K562 (cell line): Measurements from ENCODE around the gene DMAC1. TPM values are rescaled to one million over a fixed set of nuclear protein-coding genes. Genes with fewer than 3 reads are reported as not detected.
A peak's percentile ranks its signal among the peaks of the same experiment; 100 is the strongest.

Experiments
- BCOR ChIP-seq: fragments of 450-650 bp; IDR thresholded peaks from 2 replicates; pipeline ENCODE4 v1.6.1; 2016
- C11orf30 ChIP-seq: fragments of 450-650 bp; IDR thresholded peaks from 2 replicates; pipeline ENCODE4 v1.6.1; 2016; ENCODE audit warnings: low read depth, mild to moderate bottlenecking
- ERF ChIP-seq: fragments of 450-650 bp; formaldehyde crosslinking; IDR thresholded peaks from 2 replicates; pipeline ENCODE4 v1.4.0; 2020; ENCODE audit warnings: mild to moderate bottlenecking, mixed read lengths
- FOS ChIP-seq: IDR thresholded peaks from 3 replicates; pipeline ENCODE4 v1.6.1; 2011; ENCODE audit not compliant: insufficient read length; ENCODE audit errors: extremely low read depth
- GATA2 ChIP-seq: sonication (generic); formaldehyde crosslinking; IDR thresholded peaks from 2 replicates; pipeline ENCODE4 v1.4.0; 2020; ENCODE audit warnings: mild to moderate bottlenecking, missing genetic modification reagents
- GATAD2A ChIP-seq: fragments of 450-650 bp; IDR thresholded peaks from 2 replicates; pipeline ENCODE4 v1.6.1; 2017
- HOMEZ ChIP-seq: fragments of 250-450 bp; sonication (Bioruptor Pico); IDR thresholded peaks from 2 replicates; pipeline ENCODE4 v1.4.0; 2020; ENCODE audit warnings: mild to moderate bottlenecking, moderate library complexity
- MYNN ChIP-seq, 2 experiments: sonication (generic); formaldehyde crosslinking in 1 of 2; IDR thresholded peaks; 2 replicates each; pipeline versions ENCODE4 v1.5.0 to v1.6.1; 2016 to 2020; ENCODE audit warnings: antibody characterized with exemption in 1 of 2, missing genetic modification reagents in 1 of 2
- NFE2 ChIP-seq: IDR thresholded peaks from 2 replicates; pipeline ENCODE4 v1.6.1; 2014; ENCODE audit warnings: antibody characterized with exemption, low read depth
- NR3C1 ChIP-seq: sonication (generic); formaldehyde crosslinking; IDR thresholded peaks from 2 replicates; pipeline ENCODE4 v1.8.1; 2022; ENCODE audit warnings: missing genetic modification reagents
- SIN3B ChIP-seq: fragments of 450-650 bp; IDR thresholded peaks from 2 replicates; pipeline ENCODE4 v1.6.1; 2017; ENCODE audit warnings: low read depth, mild to moderate bottlenecking, moderate library complexity
- SMARCA5 ChIP-seq: fragments of 450-650 bp; IDR thresholded peaks from 2 replicates; pipeline ENCODE4 v1.6.1; 2016
- SMARCB1 ChIP-seq: IDR thresholded peaks from 2 replicates; pipeline ENCODE4 v1.6.1; 2011; ENCODE audit warnings: improper control_type of control experiment, low read depth; ENCODE audit not compliant: insufficient read length
- SREBF2 ChIP-seq: sonication (generic); formaldehyde crosslinking; IDR thresholded peaks from 2 replicates; pipeline ENCODE4 v1.4.0; 2020; ENCODE audit warnings: mild to moderate bottlenecking, missing genetic modification reagents
- SUPT5H ChIP-seq: fragments of 450-650 bp; IDR thresholded peaks from 2 replicates; pipeline ENCODE4 v1.6.1; 2016
- ZNF239 ChIP-seq: fragments of 250-450 bp; sonication (Bioruptor Pico); IDR thresholded peaks from 2 replicates; pipeline ENCODE4 v1.4.0; 2020; ENCODE audit warnings: mild to moderate bottlenecking
- ZNF431 ChIP-seq: sonication (generic); formaldehyde crosslinking; IDR thresholded peaks from 2 replicates; pipeline ENCODE4 v1.8.0; 2022; ENCODE audit warnings: mild to moderate bottlenecking, missing genetic modification reagents
- polyA plus RNA-seq, 8 experiments: library from polyadenylated mRNA; depleted of rRNA in 4 of 8; stranded (reverse) in 5 of 8; unstranded in 3 of 8; fragments of >200 nt; fragmentation: Nextera tagmentation in 2 of 8; fragmentation: Illumina TruSeq in 1 of 8; extraction: Ambion mirVana in 2 of 8; extraction: Trizol in 1 of 8; gene quantifications; 2 replicates each; pipeline versions ENCODE4 v1.2.1 to v1.2.3, GENCODE V29; 2011 to 2014; ENCODE audit warnings: inconsistent platforms in 1 of 8, missing spikeins in 1 of 8
- total RNA-seq, 7 experiments: library from RNA; depleted of rRNA in 6 of 7; stranded (reverse); fragments of >200 nt in 6 of 7; fragmentation: Illumina TruSeq in 2 of 7; extraction: Trizol in 2 of 7; gene quantifications; 2 replicates each; pipeline versions ENCODE4 v1.2.1 to v1.2.3, GENCODE V29; 2011 to 2021; ENCODE audit warnings: low replicate concordance in 1 of 7
- TF ChIP-seq, protein P1 (sequence below): sonication (generic); formaldehyde crosslinking; IDR thresholded peaks from 2 replicates; pipeline ENCODE4 v1.8.1; 2023; ENCODE audit warnings: mild to moderate bottlenecking, missing genetic modification reagents
- TF ChIP-seq, protein P2 (sequence below): fragments of 450-650 bp; IDR thresholded peaks from 2 replicates; pipeline ENCODE4 v1.7.1; 2018; ENCODE audit warnings: mild to moderate bottlenecking, low read depth; ENCODE audit not compliant: partially characterized antibody
- TF ChIP-seq, protein P3 (sequence below), 2 experiments: IDR thresholded peaks; 2 replicates each; pipeline ENCODE4 v1.6.1; 2012; ENCODE audit warnings: improper control_type of control experiment in 2 of 2, low read depth in 2 of 2, low read length in 2 of 2, borderline replicate concordance in 1 of 2

The DMAC1 gene
- total and polyA plus RNA-seq, 9 of the 15 experiments (the other 6 are each of a cell fraction or from before 2014, with no cell fraction given), result 15.9 to 94.4 (median 38.4) TPM

DNA sequence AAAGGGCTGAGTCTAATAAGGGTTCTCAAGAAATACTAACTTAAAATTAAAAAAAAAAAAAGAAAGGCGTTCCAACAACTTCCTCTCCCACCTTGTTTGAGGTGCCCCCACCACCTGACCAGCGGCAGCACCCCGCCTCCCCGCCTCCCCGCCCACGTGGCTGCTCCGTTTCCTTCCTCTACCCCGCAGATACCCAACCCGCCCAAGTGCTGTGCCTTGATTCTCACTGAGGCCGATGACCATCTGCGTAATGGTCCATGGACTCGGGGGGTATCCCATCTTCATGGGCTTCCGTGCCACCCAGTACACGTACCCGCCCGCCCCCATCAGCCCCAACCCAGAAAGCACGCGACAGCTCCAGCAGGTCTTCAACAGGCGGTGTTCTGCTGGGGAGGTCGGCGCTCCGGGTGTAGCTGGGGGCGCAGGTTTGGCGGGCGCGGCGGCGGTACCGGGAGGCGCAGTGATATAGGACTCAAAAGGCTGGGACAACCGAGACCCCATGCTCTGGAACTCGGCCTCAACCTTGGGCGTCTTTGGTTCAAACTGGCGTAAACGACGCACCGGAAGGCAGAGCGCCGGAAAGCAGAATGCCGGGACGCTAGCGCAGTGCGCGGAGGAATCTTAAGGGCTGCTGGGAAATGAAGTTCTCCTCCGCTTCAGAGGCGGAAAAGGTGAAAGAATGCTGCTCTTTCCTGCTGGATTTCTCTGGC is at the start of gene DMAC1 (continued):
- no peak for TF ChIP-seq NR3C1 (CRISPR knock-in tag)
- TF ChIP-seq, protein P1, sequence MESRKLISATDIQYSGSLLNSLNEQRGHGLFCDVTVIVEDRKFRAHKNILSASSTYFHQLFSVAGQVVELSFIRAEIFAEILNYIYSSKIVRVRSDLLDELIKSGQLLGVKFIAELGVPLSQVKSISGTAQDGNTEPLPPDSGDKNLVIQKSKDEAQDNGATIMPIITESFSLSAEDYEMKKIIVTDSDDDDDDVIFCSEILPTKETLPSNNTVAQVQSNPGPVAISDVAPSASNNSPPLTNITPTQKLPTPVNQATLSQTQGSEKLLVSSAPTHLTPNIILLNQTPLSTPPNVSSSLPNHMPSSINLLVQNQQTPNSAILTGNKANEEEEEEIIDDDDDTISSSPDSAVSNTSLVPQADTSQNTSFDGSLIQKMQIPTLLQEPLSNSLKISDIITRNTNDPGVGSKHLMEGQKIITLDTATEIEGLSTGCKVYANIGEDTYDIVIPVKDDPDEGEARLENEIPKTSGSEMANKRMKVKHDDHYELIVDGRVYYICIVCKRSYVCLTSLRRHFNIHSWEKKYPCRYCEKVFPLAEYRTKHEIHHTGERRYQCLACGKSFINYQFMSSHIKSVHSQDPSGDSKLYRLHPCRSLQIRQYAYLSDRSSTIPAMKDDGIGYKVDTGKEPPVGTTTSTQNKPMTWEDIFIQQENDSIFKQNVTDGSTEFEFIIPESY (CRISPR knock-in tag), result no peak
- TF ChIP-seq SUPT5H, result peak; percentile 69
- TF ChIP-seq NFE2, result no peak
- no peak for TF ChIP-seq FOS
- TF ChIP-seq BCOR, result no peak
- no peak for TF ChIP-seq SREBF2 (CRISPR knock-in tag)
- TF ChIP-seq C11orf30, result no peak
- TF ChIP-seq SMARCA5, result no peak
- TF ChIP-seq GATAD2A, result no peak
- no peak for TF ChIP-seq ERF (CRISPR knock-in tag)
- TF ChIP-seq, protein P2, sequence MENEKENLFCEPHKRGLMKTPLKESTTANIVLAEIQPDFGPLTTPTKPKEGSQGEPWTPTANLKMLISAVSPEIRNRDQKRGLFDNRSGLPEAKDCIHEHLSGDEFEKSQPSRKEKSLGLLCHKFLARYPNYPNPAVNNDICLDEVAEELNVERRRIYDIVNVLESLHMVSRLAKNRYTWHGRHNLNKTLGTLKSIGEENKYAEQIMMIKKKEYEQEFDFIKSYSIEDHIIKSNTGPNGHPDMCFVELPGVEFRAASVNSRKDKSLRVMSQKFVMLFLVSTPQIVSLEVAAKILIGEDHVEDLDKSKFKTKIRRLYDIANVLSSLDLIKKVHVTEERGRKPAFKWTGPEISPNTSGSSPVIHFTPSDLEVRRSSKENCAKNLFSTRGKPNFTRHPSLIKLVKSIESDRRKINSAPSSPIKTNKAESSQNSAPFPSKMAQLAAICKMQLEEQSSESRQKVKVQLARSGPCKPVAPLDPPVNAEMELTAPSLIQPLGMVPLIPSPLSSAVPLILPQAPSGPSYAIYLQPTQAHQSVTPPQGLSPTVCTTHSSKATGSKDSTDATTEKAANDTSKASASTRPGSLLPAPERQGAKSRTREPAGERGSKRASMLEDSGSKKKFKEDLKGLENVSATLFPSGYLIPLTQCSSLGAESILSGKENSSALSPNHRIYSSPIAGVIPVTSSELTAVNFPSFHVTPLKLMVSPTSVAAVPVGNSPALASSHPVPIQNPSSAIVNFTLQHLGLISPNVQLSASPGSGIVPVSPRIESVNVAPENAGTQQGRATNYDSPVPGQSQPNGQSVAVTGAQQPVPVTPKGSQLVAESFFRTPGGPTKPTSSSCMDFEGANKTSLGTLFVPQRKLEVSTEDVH, result no peak
- no peak for TF ChIP-seq MYNN (IDR thresholded peaks at IDR 0.05)
- no peak for TF ChIP-seq MYNN (CRISPR knock-in tag; IDR thresholded peaks at IDR 0.05)
- TF ChIP-seq ZNF431 (CRISPR knock-in tag), result no peak
- TF ChIP-seq SMARCB1, result no peak
- no peak for TF ChIP-seq HOMEZ
- TF ChIP-seq, protein P3, sequence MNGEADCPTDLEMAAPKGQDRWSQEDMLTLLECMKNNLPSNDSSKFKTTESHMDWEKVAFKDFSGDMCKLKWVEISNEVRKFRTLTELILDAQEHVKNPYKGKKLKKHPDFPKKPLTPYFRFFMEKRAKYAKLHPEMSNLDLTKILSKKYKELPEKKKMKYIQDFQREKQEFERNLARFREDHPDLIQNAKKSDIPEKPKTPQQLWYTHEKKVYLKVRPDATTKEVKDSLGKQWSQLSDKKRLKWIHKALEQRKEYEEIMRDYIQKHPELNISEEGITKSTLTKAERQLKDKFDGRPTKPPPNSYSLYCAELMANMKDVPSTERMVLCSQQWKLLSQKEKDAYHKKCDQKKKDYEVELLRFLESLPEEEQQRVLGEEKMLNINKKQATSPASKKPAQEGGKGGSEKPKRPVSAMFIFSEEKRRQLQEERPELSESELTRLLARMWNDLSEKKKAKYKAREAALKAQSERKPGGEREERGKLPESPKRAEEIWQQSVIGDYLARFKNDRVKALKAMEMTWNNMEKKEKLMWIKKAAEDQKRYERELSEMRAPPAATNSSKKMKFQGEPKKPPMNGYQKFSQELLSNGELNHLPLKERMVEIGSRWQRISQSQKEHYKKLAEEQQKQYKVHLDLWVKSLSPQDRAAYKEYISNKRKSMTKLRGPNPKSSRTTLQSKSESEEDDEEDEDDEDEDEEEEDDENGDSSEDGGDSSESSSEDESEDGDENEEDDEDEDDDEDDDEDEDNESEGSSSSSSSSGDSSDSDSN (IDR thresholded peaks at IDR 0.05; ENCODE audit: borderline replicate concordance in 1 of 2, low read depth in 2 of 2, low read length in 2 of 2), result no peak
- TF ChIP-seq ZNF239 (CRISPR knock-in tag), result no peak
- TF ChIP-seq GATA2 (CRISPR knock-in tag), result no peak
- TF ChIP-seq SIN3B, result no peak
